ENCODE measurements around the gene SLIT3. TPM values are rescaled to one million over a fixed set of nuclear protein-coding genes. Genes with fewer than 3 reads are reported as not detected.

The SLIT3 gene
- total RNA-seq, 4 donors from 2014 or later: 6.8 to 23.1 (median 13.3) TPM

DNA sequence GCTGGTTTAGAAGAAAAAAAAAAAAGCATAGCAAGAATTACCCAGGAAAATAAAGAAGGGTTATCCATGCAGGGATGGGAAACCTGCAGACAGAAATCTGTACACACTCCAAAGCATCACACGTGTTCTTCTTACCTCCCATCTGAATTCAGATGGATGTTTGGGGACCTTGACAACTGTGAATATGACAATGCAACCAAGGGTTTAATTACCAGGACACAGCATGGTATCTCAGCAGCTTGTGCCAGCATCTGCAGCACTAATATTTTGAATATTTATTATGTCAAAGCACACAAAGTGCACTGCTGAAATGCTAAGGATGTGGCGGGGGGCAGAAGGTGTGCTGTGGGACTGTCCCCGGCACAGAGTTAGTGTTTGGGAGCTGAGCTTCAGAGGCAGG, 47.9 kb downstream of the SLIT3 start:
- Histone ChIP-seq H3K4me1 (no peaks in the 10 kb centered on the region), H3K9me3 (no peaks in the 10 kb centered on the region), H3K27me3 (no peaks in the 10 kb centered on the region), H3K4me3 (no peak overlapping the region), H3K36me3 (no peaks in the 10 kb centered on the region), H3K27ac (no peak overlapping the region)
- no peak for DNase-seq
- TF ChIP-seq, protein P1, sequence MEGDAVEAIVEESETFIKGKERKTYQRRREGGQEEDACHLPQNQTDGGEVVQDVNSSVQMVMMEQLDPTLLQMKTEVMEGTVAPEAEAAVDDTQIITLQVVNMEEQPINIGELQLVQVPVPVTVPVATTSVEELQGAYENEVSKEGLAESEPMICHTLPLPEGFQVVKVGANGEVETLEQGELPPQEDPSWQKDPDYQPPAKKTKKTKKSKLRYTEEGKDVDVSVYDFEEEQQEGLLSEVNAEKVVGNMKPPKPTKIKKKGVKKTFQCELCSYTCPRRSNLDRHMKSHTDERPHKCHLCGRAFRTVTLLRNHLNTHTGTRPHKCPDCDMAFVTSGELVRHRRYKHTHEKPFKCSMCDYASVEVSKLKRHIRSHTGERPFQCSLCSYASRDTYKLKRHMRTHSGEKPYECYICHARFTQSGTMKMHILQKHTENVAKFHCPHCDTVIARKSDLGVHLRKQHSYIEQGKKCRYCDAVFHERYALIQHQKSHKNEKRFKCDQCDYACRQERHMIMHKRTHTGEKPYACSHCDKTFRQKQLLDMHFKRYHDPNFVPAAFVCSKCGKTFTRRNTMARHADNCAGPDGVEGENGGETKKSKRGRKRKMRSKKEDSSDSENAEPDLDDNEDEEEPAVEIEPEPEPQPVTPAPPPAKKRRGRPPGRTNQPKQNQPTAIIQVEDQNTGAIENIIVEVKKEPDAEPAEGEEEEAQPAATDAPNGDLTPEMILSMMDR (IDR thresholded peaks at IDR 0.05): no peak
- TF ChIP-seq POLR2A (IDR thresholded peaks at IDR 0.05): no peak

- H3K4me3 ChIP-seq: no peak overlapping the region
- TF ChIP-seq, protein P1 (IDR thresholded peaks at IDR 0.05): no peak
- H3K27ac ChIP-seq: no peak overlapping the region
- DNase-seq: no peak
- no peaks in the 10 kb centered on the region for H3K4me1 ChIP-seq
- H3K36me3 ChIP-seq: no peaks in the 10 kb centered on the region
- no peaks in the 10 kb centered on the region for H3K27me3 ChIP-seq
- no peaks in the 10 kb centered on the region for H3K9me3 ChIP-seq
Observed at GRCh38 chr5:169251333-169252084, 49.4 kb downstream of the SLIT3 start.

- no peak for DNase-seq
- no peaks in the 10 kb centered on the region for H3K36me3 ChIP-seq
- no peaks in the 10 kb centered on the region for H3K27me3 ChIP-seq
- no peaks in the 10 kb centered on the region for H3K4me1 ChIP-seq
- no peak overlapping the region for H3K27ac ChIP-seq
- TF ChIP-seq POLR2A (IDR thresholded peaks at IDR 0.05): no peak
- TF ChIP-seq, protein P1 (IDR thresholded peaks at IDR 0.05): no peak
- no peaks in the 10 kb centered on the region for H3K9me3 ChIP-seq
- no peak overlapping the region for H3K4me3 ChIP-seq
Observed at GRCh38 chr5:169250887-169251286, 50.1 kb downstream of the SLIT3 start.

DNA sequence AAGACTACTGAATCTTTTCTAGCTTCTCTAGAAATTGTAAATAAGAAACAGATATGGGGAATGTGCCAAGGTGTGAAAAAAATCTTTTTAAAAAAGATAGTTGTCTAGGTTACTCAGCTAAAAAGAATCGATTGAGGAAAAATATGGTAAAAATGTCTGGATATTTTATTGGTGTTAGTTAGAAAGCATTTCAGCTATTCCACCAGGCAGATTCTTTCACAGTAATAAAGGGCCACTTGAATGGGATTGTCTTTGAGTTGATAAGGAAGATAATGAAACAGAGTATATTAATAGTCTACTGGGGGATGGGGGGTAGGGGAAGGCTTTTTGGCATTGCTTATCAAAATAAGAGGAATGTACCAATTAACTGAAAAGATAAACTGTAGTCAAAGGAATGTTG, 51.9 kb downstream of the SLIT3 start:
- no peak overlapping the region for H3K27ac ChIP-seq
- no peaks in the 10 kb centered on the region for H3K4me1 ChIP-seq
- DNase-seq: no peak
- no peaks in the 10 kb centered on the region for H3K36me3 ChIP-seq
- no peaks in the 10 kb centered on the region for H3K27me3 ChIP-seq
- H3K9me3 ChIP-seq: no peaks in the 10 kb centered on the region
- TF ChIP-seq, protein P1 (IDR thresholded peaks at IDR 0.05): no peak
- TF ChIP-seq POLR2A (IDR thresholded peaks at IDR 0.05): no peak
- no peak overlapping the region for H3K4me3 ChIP-seq

- no peak for TF ChIP-seq POLR2A (IDR thresholded peaks at IDR 0.05)
- TF ChIP-seq, protein P1 (IDR thresholded peaks at IDR 0.05): no peak
- H3K27me3 ChIP-seq: no peaks in the 10 kb centered on the region
- no peaks in the 10 kb centered on the region for H3K9me3 ChIP-seq
- H3K27ac ChIP-seq: no peak overlapping the region
- DNase-seq: no peak
- H3K36me3 ChIP-seq: no peaks in the 10 kb centered on the region
- H3K4me3 ChIP-seq: no peak overlapping the region
- H3K4me1 ChIP-seq: no peaks in the 10 kb centered on the region
Observed at GRCh38 chr5:169248550-169248949, 52.4 kb downstream of the SLIT3 start.

All from Peyer's patch (tissue), 4 donors.